ENCODE measurements around the gene PSME3IP1. TPM values are rescaled to one million over a fixed set of nuclear protein-coding genes. Genes with fewer than 3 reads are reported as not detected.

The PSME3IP1 gene
- total and polyA plus RNA-seq, 2 of the 8 experiments (the other 6 are each of a cell fraction or from before 2014, with no cell fraction given): 95.1 to 98.3 TPM

DNA sequence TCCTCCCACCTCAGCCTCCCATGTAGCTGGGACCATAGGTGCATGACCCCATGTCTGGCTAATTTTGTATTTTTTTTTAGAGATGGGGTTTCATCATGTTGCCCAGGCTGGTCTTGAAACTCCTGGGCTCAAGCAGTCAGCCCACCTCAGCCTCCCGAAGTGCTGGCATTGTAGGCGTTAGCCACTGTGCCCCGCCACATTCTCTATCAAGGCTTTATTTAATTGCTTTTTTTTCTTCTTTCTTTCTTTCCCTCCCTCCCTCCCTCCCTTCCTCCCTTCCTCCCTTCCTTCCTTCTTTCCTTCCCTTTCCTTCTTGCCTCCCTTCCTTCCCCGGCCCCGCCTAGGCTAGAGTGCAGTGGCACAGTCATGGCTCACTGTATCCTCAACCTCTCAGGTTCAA is 23.9 kb upstream of the PSME3IP1 start:
- H3K9ac ChIP-seq (replicated peaks in 1 of 4; ENCODE audit: extremely low read depth in 1 of 4, low read depth in 3 of 4, low read length in 3 of 4): no peak overlapping the region
- ChIA-PET CTCF (ENCODE audit: partially characterized antibody) (no interaction called here), POLR2A (ENCODE audit: partially characterized antibody) (no interaction called here)
- no peaks in the 10 kb centered on the region for H3K79me2 ChIP-seq (ENCODE audit: control insufficient read depth in 1 of 2, insufficient read depth in 2 of 2, low read length in 2 of 2)
- H2BK20ac ChIP-seq (ENCODE audit: low read length): no peak overlapping the region
- no peak overlapping the region for H3K27ac ChIP-seq (ENCODE audit: low read depth, low read length)
- H3K23ac ChIP-seq (ENCODE audit: insufficient read length): no peak overlapping the region
- no peaks in the 10 kb centered on the region for H3K23me2 ChIP-seq (ENCODE audit: low read depth, low read length)
- no peaks in the 10 kb centered on the region for H3K27me3 ChIP-seq (replicated peaks in 1 of 4; ENCODE audit: control insufficient read depth in 3 of 4, extremely low read depth in 1 of 4, insufficient read depth in 3 of 4, low read length in 3 of 4)
- no peak overlapping the region for H3K4me3 ChIP-seq (ENCODE audit: extremely low read depth in 1 of 4, insufficient read depth in 2 of 4, low read depth in 3 of 4, low read length in 4 of 4)
- peaks cover 0 to 1% of the 10 kb centered on the region in 2 experiments for H4K20me1 ChIP-seq (replicated peaks in 1 of 2; ENCODE audit: control insufficient read depth in 1 of 2, insufficient read depth in 2 of 2, low read length in 2 of 2)
- H3K9me3 ChIP-seq (ENCODE audit: insufficient read depth in 2 of 2, low read depth in 1 of 2, low read length in 1 of 2): no peaks in the 10 kb centered on the region
- no peak overlapping the region for H3K56ac ChIP-seq (replicated peaks; ENCODE audit: insufficient read length, low read depth, low read length)
- no peak overlapping the region for H2BK120ac ChIP-seq (replicated peaks; ENCODE audit: low read depth, low read length)
- DNase-seq (ENCODE audit: low read depth in 1 of 2, low spot score in 2 of 2): no peak
- peaks cover 11 to 65% (median 25%) of the 10 kb centered on the region in 4 experiments; a peak in 7 of 8 replicates for H3K36me3 ChIP-seq (ENCODE audit: control insufficient read depth in 2 of 4, insufficient read depth in 4 of 4, low read length in 3 of 4)
- H2AFZ ChIP-seq (ENCODE audit: low read length): no peak overlapping the region
- H2BK5ac ChIP-seq (ENCODE audit: low read depth, low read length): no peak overlapping the region
- H4K8ac ChIP-seq (ENCODE audit: extremely low read depth, insufficient read depth, low read length): no peak overlapping the region
- WGBS, 2 experiments (ENCODE audit: extremely low coverage in 1 of 2, insufficient coverage in 1 of 2, insufficient read length in 1 of 2, insufficient replicate concordance in 2 of 2, low coverage in 1 of 2, low lambda C conversion rate in 2 of 2, missing lambda C conversion rate in 1 of 2): 93% methylated on average over 4 of the region's 5 CpGs; no CpG with 5 or more reads in 1 of the 2 experiments
- H3K4ac ChIP-seq (replicated peaks; ENCODE audit: insufficient read length, low read depth, low read length): no peak overlapping the region
- no peak for FAIRE-seq
- H2BK15ac ChIP-seq (ENCODE audit: low read length): no peak overlapping the region
- no peak overlapping the region for H4K91ac ChIP-seq (replicated peaks; ENCODE audit: insufficient read length, low read length)
- no peaks in the 10 kb centered on the region for H3K79me1 ChIP-seq (ENCODE audit: low read depth, low read length)
- H3K18ac ChIP-seq (ENCODE audit: extremely low read depth, low read length): no peak overlapping the region
- H3K4me2 ChIP-seq (ENCODE audit: insufficient read depth in 1 of 2, low read depth in 2 of 2, low read length in 2 of 2): no peak overlapping the region
- H2BK12ac ChIP-seq (ENCODE audit: low read depth, low read length): no peak overlapping the region
- no peak overlapping the region for H3K14ac ChIP-seq (ENCODE audit: insufficient read length)
- H4K5ac ChIP-seq (ENCODE audit: insufficient read length, low read depth, low read length): no peak overlapping the region
- TF ChIP-seq CHD2 (IDR thresholded peaks at IDR 0.05; ENCODE audit: low read length) (no peak), CHD1 (IDR thresholded peaks at IDR 0.05; ENCODE audit: low read depth, low read length) (no peak), TCF12 (IDR thresholded peaks at IDR 0.05; ENCODE audit: low read depth, low read length) (no peak), SIX5 (IDR thresholded peaks at IDR 0.05; ENCODE audit: low read depth, low read length) (no peak), POU5F1 (IDR thresholded peaks at IDR 0.05; ENCODE audit: low read depth, low read length) (no peak), CEBPB (IDR thresholded peaks at IDR 0.05; ENCODE audit: low read depth, low read length) (no peak), JUND (IDR thresholded peaks at IDR 0.05; ENCODE audit: low read length) (no peak), TEAD4 (IDR thresholded peaks at IDR 0.05; ENCODE audit: low read depth, low read length) (no peak), KDM1A (IDR thresholded peaks at IDR 0.05; ENCODE audit: borderline replicate concordance, low read length) (no peak), PHF8 (conservative IDR thresholded peaks at IDR 0.05; ENCODE audit: low read depth, low read length) (no peak), BACH1 (IDR thresholded peaks at IDR 0.05; ENCODE audit: low read length) (no peak)
- TF ChIP-seq, protein P1, sequence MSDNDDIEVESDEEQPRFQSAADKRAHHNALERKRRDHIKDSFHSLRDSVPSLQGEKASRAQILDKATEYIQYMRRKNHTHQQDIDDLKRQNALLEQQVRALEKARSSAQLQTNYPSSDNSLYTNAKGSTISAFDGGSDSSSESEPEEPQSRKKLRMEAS (IDR thresholded peaks at IDR 0.05): no peak
- H2AK5ac ChIP-seq (ENCODE audit: low read depth, low read length): no peak overlapping the region
- no peaks in the 10 kb centered on the region for H3K4me1 ChIP-seq (replicated peaks in 1 of 4; ENCODE audit: control insufficient read depth in 3 of 4, insufficient read depth in 4 of 4, low read length in 3 of 4)
